ENCODE results near the gene RPH3AL.
"Not testable (repeated sequence)": the region's sequence is repeated elsewhere in the genome, so short reads cannot be mapped to it uniquely, and the experiment has no call there.

RPH3AL gene

DNA sequence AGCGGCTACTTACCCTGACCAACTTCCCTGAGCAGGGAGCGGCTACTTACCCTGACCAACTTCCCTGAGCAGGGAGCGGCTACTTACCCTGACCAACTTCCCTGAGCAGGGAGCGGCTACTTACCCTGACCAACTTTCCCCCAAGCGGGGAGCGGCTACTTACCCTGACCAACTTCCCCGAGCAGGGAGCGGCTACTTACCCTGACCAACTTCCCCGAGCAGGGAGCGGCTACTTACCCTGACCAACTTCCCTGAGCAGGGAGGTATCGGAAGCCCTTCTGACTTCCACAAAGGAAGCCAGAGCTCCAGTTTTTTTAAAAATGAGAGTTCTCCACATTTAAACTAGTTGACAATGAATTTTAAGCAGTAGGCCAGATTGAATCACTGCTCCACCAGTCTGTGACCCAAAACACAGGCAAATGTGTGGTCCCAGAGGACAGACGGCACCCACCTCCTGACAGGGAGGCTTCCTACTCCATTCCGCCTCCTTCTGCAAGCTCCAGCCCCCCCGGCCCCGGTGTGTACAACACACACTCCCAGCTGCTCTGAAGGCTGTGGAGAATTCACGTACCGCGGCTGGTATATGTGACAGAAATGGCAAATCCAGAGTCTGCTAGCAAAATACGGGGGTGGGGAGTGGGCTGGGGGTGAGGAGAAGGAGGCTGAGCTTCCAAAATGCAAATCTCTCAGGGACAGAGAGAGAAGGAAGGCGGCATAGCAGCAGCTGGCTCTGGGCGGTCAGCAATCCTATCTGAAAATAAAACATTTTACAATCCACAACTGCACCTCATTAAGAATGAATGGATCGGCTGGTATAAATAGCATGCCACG, 118.2 kb downstream of the RPH3AL start:
- DNase-seq = not testable (repeated sequence)

DNA sequence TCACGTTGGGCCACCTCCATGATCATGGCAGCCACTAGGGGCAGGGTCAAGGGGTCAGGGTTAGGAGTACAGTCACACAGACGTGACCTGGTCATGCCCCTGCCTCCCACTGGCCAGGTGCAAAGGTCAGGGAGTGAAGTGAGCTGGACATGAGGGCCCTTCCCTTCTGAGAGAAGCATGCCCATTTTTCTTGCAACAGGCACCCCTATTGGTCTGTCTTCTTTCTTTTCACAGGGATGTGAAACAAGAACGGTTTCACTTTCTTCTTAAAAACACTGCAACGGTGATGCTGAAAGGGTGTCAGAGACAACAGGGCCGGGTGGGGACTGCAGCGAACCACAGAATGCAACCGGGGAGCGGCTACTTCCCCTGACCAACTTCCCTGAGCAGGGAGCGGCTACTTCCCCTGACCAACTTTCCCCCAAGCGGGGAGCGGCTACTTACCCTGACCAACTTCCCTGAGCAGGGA, 119.1 kb downstream of the RPH3AL start:
- no peak for DNase-seq

DNA sequence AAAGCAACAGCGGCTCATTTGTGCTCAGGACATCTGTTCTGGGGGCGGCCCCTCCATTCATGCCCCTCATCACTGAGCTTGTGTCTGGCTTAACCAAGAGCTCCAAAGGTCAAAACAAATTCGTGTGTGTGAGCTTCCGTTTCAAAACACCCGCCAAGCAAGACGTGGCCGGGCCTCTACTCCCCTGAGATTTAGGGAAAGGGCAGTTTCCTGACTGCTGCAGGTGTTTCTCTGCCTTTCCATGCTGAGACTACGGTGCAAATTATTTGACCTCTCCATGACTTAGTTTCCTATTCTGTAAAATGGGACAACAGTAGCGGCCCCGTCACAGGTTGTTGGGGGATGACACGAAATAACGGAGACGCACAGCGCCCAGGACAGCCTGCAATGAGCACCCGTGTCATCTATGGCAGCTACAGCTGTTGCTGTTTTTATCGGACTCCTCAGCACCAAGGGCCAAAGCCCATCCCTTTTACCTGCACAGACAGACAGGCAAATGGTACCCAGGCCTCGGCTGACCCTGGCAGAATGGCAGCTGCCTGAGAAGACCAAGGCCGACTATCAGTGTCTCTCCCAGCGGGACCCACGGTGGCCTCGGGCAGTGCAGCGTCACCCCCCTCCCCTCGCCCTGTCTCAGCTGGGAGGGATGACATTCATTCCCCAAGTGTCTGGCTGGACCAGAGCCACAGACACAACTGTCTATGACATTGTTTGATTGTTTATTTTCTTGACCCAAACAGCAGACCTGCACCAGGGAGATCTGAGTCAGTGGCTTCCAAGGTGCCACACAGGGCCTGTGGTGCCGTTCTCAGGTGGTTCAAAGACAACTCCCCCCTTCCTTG, 120.4 kb downstream of the RPH3AL start:
- DNase-seq = no peak

DNA sequence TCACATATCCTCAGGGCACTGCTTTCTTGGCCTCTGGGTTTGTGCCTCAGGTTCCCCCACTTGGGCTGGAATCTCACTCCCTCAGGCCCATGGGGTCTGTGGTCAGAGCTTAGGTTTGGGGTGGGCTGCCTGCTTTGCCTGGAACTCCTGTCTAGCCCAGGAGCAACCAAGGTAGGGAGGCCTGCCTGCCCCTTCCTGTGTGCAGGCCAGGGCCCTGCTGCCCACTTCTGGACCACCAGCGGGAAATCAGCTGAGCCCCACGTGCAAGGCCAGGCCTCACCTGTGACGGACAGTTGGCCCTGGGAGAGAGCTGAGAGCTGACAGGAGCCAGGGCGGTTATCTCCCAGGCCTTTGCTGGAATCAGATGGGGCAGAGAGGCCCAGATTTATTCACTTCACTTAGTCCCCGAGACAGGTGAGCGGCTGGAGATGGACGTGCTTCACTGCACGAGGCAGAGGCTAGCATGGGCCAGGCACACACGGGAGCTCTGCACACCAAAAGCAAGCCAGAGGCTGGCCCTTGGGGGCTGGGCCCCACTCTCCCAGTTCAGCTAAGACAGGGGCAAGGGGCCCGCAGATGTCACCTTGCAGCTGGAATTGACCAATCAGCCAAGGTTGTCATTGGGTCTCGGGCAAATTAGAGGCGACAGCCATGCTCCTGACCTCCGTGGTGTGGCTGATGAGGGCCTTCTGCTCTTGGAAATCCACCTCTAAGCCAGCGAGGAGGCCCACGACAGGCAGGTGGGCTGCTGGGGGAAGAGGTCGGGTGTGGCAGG, 121.2 kb downstream of the RPH3AL start:
- no peak for DNase-seq

DNA sequence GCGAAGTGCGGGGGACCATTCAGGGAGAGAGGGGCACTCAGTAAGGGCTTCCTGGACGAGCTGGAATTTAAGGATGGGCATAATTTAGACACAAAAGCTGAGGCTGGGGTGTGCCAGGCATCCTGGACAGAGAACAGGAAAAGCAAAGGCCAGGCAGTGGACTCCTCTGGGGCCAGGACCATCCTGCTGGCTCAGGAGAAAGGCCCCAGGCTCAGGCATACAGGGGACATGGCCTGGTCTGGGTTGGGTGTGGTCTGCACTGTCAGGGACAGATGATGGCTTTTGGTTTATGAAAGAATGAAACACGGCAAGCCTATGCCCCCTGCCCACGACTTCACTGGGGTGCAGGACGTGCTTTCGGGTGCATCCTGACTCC, 122.2 kb downstream of the RPH3AL start:
- no peak for DNase-seq

DNA sequence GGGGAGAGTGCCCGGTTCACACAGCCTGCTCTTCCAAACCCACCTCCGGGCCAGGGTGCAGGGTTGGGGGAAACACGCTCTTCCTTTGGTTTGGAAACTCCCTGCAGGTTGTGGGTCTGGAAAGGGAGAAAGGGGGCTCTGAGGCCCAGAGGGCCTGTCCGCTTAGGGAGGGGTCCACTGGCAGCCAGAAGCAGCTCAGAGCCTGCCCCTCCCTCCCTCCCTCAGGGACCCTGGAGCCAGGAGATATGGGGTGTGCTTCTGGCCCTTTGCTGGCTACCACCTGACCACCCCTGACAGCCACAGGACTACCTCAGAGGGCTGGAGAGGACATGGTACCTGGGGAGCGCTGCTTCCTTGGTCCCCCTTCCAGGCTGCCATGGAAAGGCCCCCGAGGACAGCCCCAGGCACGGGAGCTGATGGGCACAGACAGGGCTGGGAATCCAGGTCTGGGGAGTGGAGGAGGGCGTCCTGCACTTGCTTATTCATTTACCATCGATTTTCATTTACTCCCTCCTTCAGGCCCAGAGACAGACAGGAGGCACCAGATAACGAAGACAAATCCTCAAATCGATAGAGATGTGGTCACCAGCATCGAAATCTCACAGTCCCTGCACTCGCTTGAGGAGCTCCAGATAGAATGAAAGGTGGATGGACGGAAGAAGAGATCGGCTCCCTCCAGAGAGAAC, 122.8 kb downstream of the RPH3AL start:
- no peak for DNase-seq

DNA sequence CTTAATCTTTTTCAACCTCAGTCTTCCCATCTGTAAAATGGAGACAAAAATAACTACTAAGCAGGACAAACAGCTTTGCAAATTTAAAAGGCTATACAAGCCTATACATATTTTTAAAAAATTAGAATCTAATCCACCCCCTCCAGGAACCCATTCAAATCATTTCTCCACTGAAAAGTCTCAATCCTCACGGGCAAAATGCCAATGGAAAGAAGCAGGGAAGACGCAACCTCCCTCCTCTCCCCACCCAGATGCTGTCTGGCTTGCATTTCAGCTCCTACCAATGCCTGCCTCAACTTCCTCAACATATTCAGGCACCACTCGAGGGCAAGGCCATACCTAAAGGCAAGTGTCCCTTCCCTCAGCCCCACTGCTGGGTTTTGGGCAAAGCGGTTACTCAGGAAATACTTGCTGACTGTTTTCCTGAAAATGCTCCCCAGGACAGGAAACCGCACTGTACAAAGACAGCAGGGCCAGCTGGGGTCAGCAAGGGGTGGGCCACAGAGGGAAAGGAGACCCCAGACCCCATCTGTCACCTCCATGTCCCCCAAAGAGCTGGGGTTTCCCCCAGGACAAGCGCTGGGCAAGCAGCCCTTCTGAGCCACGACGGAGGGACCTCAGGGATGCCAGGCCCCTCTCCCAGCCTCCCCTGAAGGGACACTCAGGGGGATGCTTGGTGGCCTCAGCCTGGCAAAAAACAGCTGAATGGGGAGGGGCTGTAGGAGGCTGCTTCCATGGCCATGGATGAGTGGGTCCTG, 123.5 kb downstream of the RPH3AL start:
- DNase-seq = no peak

DNA sequence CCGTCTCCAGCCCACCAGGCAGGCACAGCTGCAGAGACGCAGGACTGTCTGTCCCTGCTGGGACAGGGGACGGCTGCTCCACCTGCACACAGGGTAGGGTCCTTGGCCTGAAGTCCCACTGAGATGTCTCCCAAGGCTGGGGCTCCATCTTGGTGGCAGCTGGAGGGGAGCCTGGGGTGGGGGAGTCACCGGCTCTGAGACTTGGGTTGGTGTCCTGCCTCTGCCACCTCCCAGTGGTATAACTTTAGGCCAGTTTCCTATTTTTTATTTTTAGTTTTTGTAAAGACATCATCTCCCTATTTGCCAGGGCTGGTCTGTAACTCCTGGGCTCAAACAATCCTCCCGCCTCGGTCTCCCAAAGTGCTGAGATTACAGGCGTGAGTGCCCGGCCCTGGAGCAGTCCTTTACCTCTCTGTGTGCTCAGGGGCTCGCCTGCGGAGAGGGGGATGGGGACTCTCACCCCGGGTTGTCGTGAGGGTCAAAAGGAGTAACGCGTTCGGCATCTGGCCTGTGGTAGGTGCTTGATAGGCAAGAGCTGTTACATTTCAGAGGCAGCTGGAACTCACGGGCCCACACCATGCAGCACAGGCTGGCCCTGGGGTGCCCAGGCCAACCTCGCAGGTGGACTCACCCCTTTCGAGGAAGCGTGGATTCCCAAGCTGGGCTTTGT, 124.5 kb downstream of the RPH3AL start:
- DNase-seq = no peak

DNA sequence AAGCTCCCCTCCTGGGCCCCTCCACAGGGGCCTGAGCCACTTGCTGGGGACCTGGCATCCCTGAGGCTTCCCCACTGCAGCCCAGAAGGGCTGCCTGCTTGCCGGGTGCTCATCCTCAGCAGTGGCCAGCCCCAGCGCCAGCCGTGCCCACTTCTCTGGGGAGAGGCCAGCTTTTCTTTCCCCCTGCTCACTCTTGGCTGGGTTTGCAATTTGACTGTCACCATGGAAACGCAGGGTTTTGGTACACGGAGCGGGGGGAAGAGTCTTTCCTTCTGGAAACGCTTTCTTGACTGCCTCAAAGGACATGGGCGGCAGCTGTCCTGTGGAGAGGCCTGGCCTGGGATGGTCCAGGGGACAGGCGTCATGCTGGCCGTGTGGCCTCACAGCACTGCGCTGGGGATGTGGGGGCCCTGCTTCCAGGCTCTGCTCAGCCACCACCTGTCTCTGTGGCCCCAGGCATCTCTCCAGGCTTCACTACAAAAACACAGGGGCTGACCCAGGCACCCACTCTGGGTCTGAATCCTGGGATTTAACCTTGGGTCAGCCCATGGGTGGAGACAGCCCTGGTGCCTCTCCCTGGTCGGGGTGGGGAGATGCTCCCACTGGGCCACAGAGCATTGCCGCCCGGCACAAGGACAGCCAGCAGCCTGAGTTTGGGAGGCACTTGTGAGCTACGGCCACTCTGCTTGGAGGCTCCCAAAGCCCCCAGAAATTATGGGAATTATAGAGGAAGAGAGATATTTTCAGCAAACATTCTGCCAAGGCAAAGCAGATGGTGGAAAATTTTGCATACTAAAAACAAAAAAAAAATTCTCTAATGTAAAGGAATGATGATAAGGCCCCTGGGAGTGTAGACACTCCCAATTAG, 125.3 kb downstream of the RPH3AL start:
- no peak for DNase-seq

DNA sequence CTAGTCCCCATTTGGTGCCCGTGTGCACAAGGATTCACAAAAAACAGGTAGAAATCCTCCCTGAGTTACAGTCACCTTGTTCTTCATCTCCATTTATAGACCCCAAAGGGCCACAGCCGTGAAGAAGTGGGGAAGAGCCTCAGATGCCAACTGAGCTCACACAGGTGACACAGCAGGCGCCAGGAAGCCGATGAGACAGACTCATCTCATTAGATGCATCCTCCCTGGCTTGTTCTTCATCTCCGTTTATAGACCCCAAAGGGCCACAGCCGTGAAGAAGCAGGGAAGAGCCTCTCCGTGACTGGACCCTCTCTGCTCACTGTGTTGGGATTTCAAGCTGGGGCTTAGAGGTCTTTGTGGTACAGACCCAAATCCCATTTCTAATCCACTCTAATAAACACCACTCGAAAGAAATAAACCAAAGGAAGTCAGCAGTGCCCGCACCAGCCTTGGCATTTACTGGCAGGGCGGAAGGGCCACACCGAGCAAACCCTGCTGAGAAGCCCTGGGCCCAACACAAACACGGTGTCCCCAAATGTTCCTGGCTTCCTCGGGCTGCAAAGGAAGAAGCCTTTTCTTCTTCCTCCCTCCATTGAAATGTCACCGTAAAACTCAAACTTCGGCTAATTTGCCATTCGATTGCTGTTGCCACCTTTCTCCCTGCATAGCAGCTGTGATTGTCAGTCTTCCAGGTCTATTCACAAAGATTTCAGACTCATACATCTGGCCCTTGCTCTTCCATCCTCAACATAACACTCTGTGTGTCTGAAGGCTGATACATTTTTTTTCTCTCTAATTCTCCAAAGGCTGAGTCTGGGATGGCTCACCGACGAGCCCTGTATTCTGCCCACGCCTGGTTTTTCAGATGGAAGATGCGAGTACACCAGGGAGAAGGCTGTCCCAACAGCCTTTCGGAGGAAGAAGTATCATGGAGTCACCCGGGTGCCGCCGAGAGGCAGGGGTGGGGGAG, 126.2 kb downstream of the RPH3AL start:
- DNase-seq = no peak

DNA sequence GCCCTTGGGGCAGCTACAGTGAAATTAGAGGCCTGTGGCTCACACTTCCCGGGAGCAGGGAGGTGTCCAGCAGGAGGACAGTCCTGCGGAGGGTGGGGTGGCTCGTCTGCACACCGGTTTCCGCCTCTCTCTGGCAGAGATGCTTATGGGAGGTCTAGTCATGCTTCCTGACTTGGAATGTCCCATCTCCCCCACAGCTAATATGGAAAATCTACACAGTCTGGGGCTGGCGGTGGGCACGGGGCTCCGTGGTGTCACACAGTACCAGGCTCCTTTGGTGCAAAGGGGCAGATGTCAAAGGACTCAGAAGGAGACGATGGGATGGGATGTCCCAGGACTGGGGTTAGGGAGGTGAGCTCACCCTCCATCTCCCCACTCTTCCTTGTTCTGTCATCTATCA, 127.1 kb downstream of the RPH3AL start:
- no peak for DNase-seq

DNA sequence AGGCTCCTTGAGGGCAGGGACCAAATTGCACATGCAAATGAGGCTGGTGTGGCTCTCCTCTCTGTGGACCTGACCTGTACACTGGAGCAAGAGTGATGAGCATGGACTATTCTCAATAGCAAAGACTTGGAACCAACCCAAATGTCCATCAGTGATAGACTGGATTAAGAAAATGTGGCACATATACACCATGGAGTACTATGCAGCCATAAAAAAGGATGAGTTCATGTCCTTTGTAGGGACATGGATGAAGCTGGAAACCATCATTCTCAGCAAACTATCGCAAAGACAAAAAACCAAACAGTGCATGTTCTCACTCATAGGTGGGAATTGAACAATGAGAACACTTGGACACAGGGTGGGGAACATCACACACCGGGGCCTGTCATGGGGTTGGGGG, 128.0 kb downstream of the RPH3AL start:
- DNase-seq = not testable (repeated sequence)

DNA sequence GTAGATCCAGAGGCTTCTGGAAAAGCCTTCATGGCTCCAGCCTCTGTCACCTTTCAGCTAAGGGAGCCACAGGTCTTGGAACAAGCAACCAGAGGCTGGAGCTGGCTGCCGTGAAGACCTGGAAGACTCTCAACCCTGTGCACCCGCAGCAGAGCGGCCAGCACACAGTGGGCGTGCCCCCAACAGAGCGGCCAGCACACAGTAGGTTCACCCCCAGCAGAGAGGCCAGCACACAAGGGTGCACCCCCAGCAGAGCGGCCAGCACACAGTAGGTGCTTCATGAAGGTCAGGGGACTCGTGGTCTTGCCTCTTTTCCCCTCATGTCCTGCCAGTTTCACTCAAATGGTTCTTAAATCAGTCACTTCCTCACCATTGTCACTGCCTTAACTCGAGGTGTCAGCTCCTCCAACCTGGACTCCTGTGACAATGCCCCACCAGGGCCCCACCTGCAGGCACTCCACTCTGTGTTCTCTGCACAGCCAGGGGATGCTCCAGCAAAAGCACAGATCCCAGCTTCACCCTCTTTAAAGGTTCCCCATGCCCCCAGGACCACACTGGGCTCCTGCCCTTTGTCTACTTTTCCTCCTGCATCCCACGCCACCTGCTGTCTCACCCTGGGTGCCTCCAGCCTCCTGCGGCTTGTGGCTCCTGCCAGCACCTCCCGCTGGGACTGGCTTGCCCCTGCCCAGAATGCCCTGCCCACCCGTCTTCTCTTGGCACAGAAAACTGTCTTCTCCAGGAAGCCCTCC, 128.7 kb downstream of the RPH3AL start:
- DNase-seq = no peak

DNA sequence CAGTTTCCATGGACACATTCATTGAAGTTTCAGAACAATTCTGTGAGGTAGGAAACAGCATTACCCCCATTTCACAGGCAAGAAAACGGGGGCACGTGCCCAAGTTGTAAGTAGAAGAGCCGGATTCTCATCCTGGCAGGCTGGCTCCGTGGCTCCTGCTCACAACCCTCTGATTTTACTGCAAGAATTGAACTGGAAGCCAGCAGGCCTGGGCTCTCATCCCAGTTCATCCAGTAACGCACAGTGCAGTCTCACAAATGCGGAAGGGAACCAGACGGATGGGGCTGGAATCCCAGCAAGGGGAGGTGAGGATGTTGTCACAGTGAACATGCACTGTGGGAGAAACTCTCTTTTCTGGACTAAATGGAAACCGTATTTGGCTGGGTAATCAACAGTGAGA, 130.4 kb downstream of the RPH3AL start:
- DNase-seq = no peak

DNA sequence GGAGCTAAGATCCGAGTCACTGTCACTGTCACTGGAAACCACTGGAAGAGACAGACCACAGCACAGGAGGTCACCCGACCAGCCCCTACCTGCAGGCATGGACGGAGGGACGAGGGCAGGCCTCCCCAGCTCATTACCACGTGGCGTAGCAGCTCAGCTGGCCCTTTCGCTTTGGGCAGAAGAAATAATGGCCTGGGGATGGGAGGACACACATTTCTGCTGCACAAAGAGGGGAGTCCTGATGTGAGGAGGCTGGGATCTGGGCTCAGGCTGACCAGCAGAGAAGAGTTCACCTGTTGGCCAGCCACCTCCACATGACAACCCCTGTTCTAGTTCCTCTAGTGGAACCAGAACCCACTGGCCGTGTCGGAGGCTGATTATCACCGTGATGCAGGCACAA, 132.9 kb downstream of the RPH3AL start:
- no peak for DNase-seq

DNA sequence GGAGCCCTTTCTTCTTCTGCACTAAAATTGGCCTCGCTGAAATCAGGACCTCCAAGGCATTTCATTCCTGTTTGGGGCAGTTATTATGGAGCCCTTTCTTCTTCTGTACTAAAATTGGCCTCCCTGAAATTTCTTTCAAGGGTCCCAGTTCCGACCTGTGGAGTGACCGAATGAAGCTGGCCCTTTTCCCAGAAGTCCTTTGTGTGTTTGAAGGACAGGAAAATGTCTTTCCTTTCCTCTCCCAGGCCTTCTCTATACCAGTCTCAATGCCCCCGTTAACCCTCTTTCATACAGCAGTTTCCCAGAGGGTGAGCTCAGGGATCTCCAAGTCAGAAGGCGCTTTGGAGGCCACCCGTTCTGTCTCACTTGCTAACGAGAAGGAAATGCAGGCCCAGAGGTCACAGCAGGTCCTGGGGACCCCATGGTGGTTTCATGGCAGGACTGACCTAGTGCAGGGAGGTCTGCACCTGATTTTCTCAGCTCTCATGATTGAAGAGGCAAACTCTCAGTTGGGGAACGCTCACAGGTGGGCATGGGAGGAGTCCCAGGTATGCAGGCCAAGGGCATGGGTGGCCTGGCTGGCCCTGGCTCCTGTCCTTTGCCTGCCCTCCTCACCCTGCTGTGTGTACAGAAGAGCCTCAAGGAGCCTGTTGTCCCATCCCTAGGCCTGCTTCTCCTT, 134.0 kb downstream of the RPH3AL start:
- DNase-seq = no peak

DNA sequence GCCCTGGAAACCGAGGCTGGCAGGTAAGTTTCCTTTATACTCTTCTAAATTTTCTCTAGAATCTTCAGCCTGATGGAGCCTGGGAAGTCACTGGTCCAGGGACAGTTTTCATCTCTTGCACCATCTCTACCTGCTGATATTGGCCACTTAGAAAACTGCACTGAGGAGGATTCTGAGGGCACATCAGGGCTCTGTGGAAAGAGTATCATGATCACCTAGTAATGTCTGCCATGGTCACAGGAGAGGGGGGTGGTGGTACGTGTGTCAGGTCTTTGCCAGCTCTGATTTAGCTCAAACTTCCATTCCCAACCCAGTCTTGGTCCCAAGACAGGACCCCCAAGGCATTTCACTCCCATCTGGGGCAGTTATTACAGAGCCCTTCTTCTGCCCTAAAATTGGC, 136.0 kb downstream of the RPH3AL start:
- DNase-seq = no peak

All from SW 1271 (cell line).